Omental fat pad (tissue), 4 donors: ENCODE results near the gene IRS2. TPM values are rescaled to one million over a fixed set of nuclear protein-coding genes. Genes with fewer than 3 reads are reported as not detected.

Source experiments
- ATAC-seq: fragments of 150-250 bp; one replicate; pipeline ENCODE4 v1.9.1; 2016; ENCODE audit warnings: mild to moderate bottlenecking, moderate library complexity; ENCODE audit not compliant: low FRiP score
- DNase-seq: peaks from one replicate; pipeline ENCODE4 v3.0.0-alpha.2; 2019; ENCODE audit warnings: low spot score
- CTCF ChIP-seq, 3 donors: fragments of 450-650 bp; IDR thresholded peaks; one replicate each; pipeline ENCODE4 v1.5.1; 2016 to 2017; ENCODE audit warnings: antibody characterized with exemption in 3 of 3, mild to moderate bottlenecking in 3 of 3, moderate library complexity in 2 of 3
- total RNA-seq, 4 donors: library from RNA; depleted of rRNA; stranded (reverse); fragments of >200 nt; gene quantifications; one replicate each; pipeline ENCODE4 v1.1.0, GENCODE V29; 2016

The IRS2 gene
- total RNA-seq, 4 donors from 2014 or later = 25.2 to 70.9 (median 34.2) TPM

- no peak for ATAC-seq
- TF ChIP-seq CTCF (IDR thresholded peaks at IDR 0.05) = no peak
- DNase-seq = no peak
Measured at GRCh38 chr13:109769921-109770320, 16.5 kb downstream of the IRS2 start.

- TF ChIP-seq CTCF (IDR thresholded peaks at IDR 0.05) = no peak
- ATAC-seq = no peak
- DNase-seq = no peak
Measured at GRCh38 chr13:109769275-109769674, 17.1 kb downstream of the IRS2 start.

- TF ChIP-seq CTCF (IDR thresholded peaks at IDR 0.05) = no peak
- ATAC-seq = no peak
- DNase-seq = no peak
Measured at GRCh38 chr13:109768616-109769015, 17.8 kb downstream of the IRS2 start.

GRCh38 chr13:109768176-109768575, 18.2 kb downstream of the IRS2 start:
- no peak for DNase-seq
- ATAC-seq = no peak
- no peak for TF ChIP-seq CTCF (IDR thresholded peaks at IDR 0.05)

- DNase-seq (no peak), ATAC-seq (no peak)
- TF ChIP-seq CTCF (IDR thresholded peaks at IDR 0.05) = no peak
Measured at GRCh38 chr13:109767023-109767422, 19.4 kb downstream of the IRS2 start.

GRCh38 chr13:109764470-109765291, 21.7 kb downstream of the IRS2 start:
- ATAC-seq = no peak
- no peak for TF ChIP-seq CTCF (IDR thresholded peaks at IDR 0.05)

GRCh38 chr13:109764045-109764444, 22.3 kb downstream of the IRS2 start:
- no peak for DNase-seq
- TF ChIP-seq CTCF (IDR thresholded peaks at IDR 0.05) = no peak
- no peak for ATAC-seq

More at GRCh38 chr13:109764470-109765291, 21.7 kb downstream of the IRS2 start:
- DNase-seq = no peak
